ENCODE results near the gene GFI1. TPM values are rescaled to one million over a fixed set of nuclear protein-coding genes. Genes with fewer than 3 reads are reported as not detected.
"Not testable (repeated sequence)": the region's sequence is repeated elsewhere in the genome, so short reads cannot be mapped to it uniquely, and the experiment has no call there.

The GFI1 gene
- total RNA-seq, 4 donors from 2014 or later, result 0.26 to 2.4 (median 0.95) TPM; not detected in 1

DNA sequence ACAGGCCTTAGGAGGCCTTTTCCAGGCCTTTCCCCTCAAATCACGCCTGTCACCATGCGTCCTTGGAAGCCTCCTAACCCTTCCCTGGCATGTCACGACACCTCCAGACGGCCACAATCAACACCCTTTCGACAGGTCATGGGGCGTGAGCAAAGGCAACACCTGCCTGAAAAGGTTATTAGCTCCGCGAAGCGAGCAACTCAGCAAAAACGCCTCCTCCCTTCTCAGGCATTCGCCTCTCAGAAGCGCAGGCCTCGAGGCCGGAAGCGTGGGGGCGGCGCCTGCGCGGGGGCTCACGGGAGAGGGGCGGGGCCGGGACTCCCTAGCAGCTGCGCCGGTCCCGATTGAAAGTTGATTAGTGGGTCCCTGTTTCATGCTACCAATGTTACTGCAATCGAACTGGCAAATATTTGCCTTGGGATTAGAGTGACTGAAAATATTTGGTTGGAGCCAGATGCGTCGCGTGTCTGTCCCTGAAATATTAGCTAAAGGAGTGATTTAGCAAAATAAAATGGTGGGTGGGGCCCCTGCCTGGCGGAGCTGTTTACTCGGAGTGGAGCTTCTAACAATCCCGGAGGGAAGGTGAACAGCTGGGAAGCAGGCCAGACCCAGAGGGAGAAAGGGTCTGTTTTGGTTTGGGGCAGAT, 44.9 kb downstream of the GFI1 start:
- no peaks in the 10 kb centered on the region for H3K9me3 ChIP-seq
- H3K27ac ChIP-seq, result no peak overlapping the region
- H3K27me3 ChIP-seq, result no peaks in the 10 kb centered on the region
- no peak for DNase-seq
- H3K4me1 ChIP-seq, result no peaks in the 10 kb centered on the region
- TF ChIP-seq CTCF (IDR thresholded peaks at IDR 0.05) (no peak), POLR2A (IDR thresholded peaks at IDR 0.05) (no peak)
- no peaks in the 10 kb centered on the region for H3K36me3 ChIP-seq
- intact Hi-C loops (cut with DNase I; ENCODE audit: low total_unique reads), result no loop called here
- no peak overlapping the region for H3K4me3 ChIP-seq

- no peak overlapping the region for H3K4me3 ChIP-seq
- H3K27ac ChIP-seq, result no peak overlapping the region
These were observed 45.4 kb downstream of the GFI1 start for GRCh38 chr1:92441316-92441696.

GRCh38 chr1:92439291-92439690, 47.4 kb downstream of the GFI1 start:
- H3K9me3 ChIP-seq, result no peaks in the 10 kb centered on the region
- H3K27ac ChIP-seq, result no peak overlapping the region
- no peaks in the 10 kb centered on the region for H3K36me3 ChIP-seq
- H3K4me3 ChIP-seq, result no peak overlapping the region
- H3K4me1 ChIP-seq, result no peaks in the 10 kb centered on the region
- intact Hi-C loops (cut with DNase I; ENCODE audit: low total_unique reads), result no loop called here
- DNase-seq, result no peak
- TF ChIP-seq POLR2A (IDR thresholded peaks at IDR 0.05) (no peak), CTCF (IDR thresholded peaks at IDR 0.05) (no peak)
- H3K27me3 ChIP-seq, result no peaks in the 10 kb centered on the region

More at GRCh38 chr1:92441316-92441696, 45.4 kb downstream of the GFI1 start:
- no peaks in the 10 kb centered on the region for H3K4me1 ChIP-seq
- H3K36me3 ChIP-seq, result no peaks in the 10 kb centered on the region
- intact Hi-C loops (cut with DNase I; ENCODE audit: low total_unique reads), result no loop called here
- H3K9me3 ChIP-seq, result no peaks in the 10 kb centered on the region
- no peaks in the 10 kb centered on the region for H3K27me3 ChIP-seq
- DNase-seq, result no peak
- no peak for TF ChIP-seq CTCF (IDR thresholded peaks at IDR 0.05)
- no peak for TF ChIP-seq POLR2A (IDR thresholded peaks at IDR 0.05)

DNA sequence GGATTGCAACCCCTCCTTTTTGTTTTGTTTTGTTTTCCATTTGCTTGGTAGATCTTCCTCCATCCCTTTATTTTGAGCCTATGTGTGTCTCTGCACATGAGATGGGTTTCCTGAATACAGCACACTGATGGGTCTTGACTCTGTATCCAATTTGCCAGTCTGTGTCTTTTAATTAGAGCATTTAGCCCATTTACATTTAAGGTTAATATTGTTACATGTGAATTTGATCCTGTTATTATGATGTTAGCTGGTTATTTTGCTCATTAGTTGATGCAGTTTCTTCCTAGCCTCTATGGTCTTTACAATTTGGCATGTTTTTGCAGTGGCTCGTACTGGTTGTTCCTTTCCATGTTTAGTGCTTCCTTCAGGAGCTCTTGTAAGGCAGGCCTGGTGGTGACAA, 52.2 kb downstream of the GFI1 start:
- H3K36me3 ChIP-seq; DNase-seq; H3K27me3 ChIP-seq; H3K4me3 ChIP-seq; H3K9me3 ChIP-seq; H3K27ac ChIP-seq; intact Hi-C loops (cut with DNase I; ENCODE audit: low total_unique reads); H3K4me1 ChIP-seq: not testable (repeated sequence)

- intact Hi-C loops (cut with DNase I; ENCODE audit: low total_unique reads), result no loop called here
- Histone ChIP-seq H3K27me3 (no peaks in the 10 kb centered on the region), H3K4me1 (no peaks in the 10 kb centered on the region), H3K27ac (no peak overlapping the region), H3K4me3 (no peak overlapping the region), H3K9me3 (no peaks in the 10 kb centered on the region), H3K36me3 (no peaks in the 10 kb centered on the region)
- TF ChIP-seq CTCF (IDR thresholded peaks at IDR 0.05) (no peak), POLR2A (IDR thresholded peaks at IDR 0.05) (no peak)
- no peak for DNase-seq
These were observed 56.7 kb downstream of the GFI1 start for GRCh38 chr1:92430030-92430429.

- Histone ChIP-seq H3K9me3 (no peaks in the 10 kb centered on the region), H3K36me3 (no peaks in the 10 kb centered on the region), H3K27ac (no peak overlapping the region), H3K27me3 (no peaks in the 10 kb centered on the region), H3K4me3 (no peak overlapping the region), H3K4me1 (no peaks in the 10 kb centered on the region)
- DNase-seq, result no peak
- intact Hi-C loops (cut with DNase I; ENCODE audit: low total_unique reads), result no loop called here
- TF ChIP-seq CTCF (IDR thresholded peaks at IDR 0.05) (no peak), POLR2A (IDR thresholded peaks at IDR 0.05) (no peak)
These were observed 61.1 kb downstream of the GFI1 start for GRCh38 chr1:92425617-92426016.

Data from uterus (tissue), 4 donors.